ENCODE data around the gene SLC12A8.
A peak's percentile ranks its signal among the peaks of the same experiment; 100 is the strongest.

SLC12A8 gene

DNA sequence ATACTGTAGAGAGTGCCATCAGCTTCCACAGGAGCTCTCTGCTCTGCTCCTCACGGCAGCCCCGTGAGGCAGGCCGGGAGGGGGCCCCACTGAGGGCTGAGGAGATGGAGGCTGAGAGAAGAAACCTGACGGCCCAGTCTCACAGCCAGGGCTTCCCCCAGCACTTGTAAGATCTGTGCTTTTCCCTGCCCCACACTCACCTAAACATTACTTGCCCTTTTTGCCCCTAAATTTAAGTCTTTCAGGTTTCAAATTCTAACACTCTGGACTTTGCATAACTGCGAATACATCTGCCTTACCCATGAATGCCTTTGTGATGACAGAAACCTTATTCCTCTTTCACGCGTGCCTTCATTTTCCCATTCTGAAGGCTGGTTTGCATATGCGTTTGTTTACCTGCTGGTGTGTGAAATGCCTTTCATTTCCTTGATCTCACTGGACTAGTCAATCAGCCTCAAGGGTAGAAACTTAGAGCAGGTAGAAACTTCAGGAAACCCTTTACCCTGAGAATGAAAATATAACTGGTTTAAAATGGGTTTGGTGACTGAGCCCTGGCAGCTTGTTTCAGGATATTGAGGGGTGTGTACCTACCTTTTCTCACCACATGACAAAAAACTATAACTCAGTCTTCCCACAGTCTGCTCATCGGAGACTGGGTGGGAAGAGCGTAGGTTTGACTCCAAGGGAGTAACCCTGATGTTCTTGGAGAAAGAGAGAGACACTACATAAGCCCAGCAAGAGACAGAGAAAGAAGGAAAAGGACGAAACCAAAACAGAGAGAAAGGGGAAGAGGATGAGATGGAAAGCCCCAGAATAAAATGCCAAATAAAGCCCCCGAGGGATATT is 20.1 kb downstream of the SLC12A8 start:
- Histone ChIP-seq H2BK5ac (ENCODE audit: low read depth, low read length, poor library complexity, severe bottlenecking) (no peak overlapping the region), H3K4me3 (ENCODE audit: insufficient read depth in 1 of 2, low read depth in 1 of 2, low read length in 2 of 2) (no peak overlapping the region), H3K79me1 (replicated peaks; ENCODE audit: low read length, poor library complexity, severe bottlenecking) (peaks cover 3% of the 10 kb centered on the region), H2BK12ac (ENCODE audit: low read length in 2 of 2) (no peak overlapping the region), H2BK15ac (ENCODE audit: low read depth, poor library complexity, severe bottlenecking) (no peak overlapping the region), H3K14ac (ENCODE audit: low read length in 2 of 2) (no peak overlapping the region), H3K18ac (ENCODE audit: low read depth in 1 of 2, low read length in 2 of 2) (no peak overlapping the region), H4K91ac (ENCODE audit: low read length) (no peak overlapping the region), H3K36me3 (ENCODE audit: control insufficient read depth in 1 of 2, insufficient read depth in 2 of 2, low read depth in 1 of 2, low read length in 2 of 2) (peaks cover 0 to 21% of the 10 kb centered on the region in 2 experiments), H4K8ac (ENCODE audit: low read length) (no peak overlapping the region), H3K23ac (ENCODE audit: low read length in 2 of 2) (no peak overlapping the region), H3K4me2 (ENCODE audit: low read length, poor library complexity, severe bottlenecking) (no peak overlapping the region), H2AK5ac (ENCODE audit: low read length, severe bottlenecking) (no peak overlapping the region), H3K27ac (ENCODE audit: low read length, poor library complexity, severe bottlenecking) (no peak overlapping the region), H3K27me3 (ENCODE audit: control insufficient read depth in 1 of 2, insufficient read depth in 1 of 2, low read length in 2 of 2) (no peaks in the 10 kb centered on the region), H3K4ac (ENCODE audit: low read depth in 1 of 2, low read length in 2 of 2) (no peak overlapping the region), H3K9ac (ENCODE audit: low read length) (no peak overlapping the region), H3K4me1 (ENCODE audit: control insufficient read depth, insufficient read depth, low read depth, low read length) (peaks cover 7% of the 10 kb centered on the region), H2BK120ac (ENCODE audit: low read depth, low read length) (no peak overlapping the region), H3K9me3 (ENCODE audit: control insufficient read depth, low read length) (no peaks in the 10 kb centered on the region), H2AFZ (ENCODE audit: low read depth, low read length) (no peak overlapping the region)
- WGBS, result 69% methylated on average over 12 of the region's 12 CpGs
- DNase-seq, result no peak

DNA sequence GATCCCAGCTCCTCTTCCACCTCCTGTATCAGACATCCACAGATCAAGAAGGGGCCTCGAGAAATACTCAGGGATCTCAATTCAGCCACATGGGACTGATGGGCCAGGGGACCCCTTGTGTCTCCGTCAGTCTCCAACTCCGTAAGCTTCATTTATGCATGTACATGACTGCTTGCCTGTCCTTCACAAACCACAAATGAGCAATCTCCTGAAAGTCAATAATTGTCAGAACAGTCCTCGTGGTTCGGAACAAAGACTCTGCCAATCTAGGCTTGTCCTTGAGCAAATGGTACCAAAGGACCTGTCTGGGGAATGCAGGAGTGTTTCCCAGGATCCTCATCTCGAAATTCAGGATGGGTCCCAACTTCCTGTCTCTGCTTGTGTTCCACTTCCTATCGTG is 20.8 kb downstream of the SLC12A8 start:
- no peak overlapping the region for H3K23ac ChIP-seq (ENCODE audit: low read length in 2 of 2)
- H3K4me1 ChIP-seq (ENCODE audit: control insufficient read depth, insufficient read depth, low read depth, low read length), result peaks cover 7% of the 10 kb centered on the region
- no peak overlapping the region for H3K18ac ChIP-seq (ENCODE audit: low read depth in 1 of 2, low read length in 2 of 2)
- H4K8ac ChIP-seq (ENCODE audit: low read length), result no peak overlapping the region
- no peak overlapping the region for H2BK15ac ChIP-seq (ENCODE audit: low read depth, poor library complexity, severe bottlenecking)
- H3K27me3 ChIP-seq (ENCODE audit: control insufficient read depth in 1 of 2, insufficient read depth in 1 of 2, low read length in 2 of 2), result no peaks in the 10 kb centered on the region
- H3K27ac ChIP-seq (ENCODE audit: low read length, poor library complexity, severe bottlenecking), result no peak overlapping the region
- peaks cover 3% of the 10 kb centered on the region for H3K79me1 ChIP-seq (replicated peaks; ENCODE audit: low read length, poor library complexity, severe bottlenecking)
- H3K14ac ChIP-seq (ENCODE audit: low read length in 2 of 2), result no peak overlapping the region
- no peak overlapping the region for H2BK120ac ChIP-seq (ENCODE audit: low read depth, low read length)
- H3K9ac ChIP-seq (ENCODE audit: low read length), result no peak overlapping the region
- H4K91ac ChIP-seq (ENCODE audit: low read length), result no peak overlapping the region
- no peak overlapping the region for H2AFZ ChIP-seq (ENCODE audit: low read depth, low read length)
- H2BK12ac ChIP-seq (ENCODE audit: low read length in 2 of 2), result no peak overlapping the region
- H3K4me2 ChIP-seq (ENCODE audit: low read length, poor library complexity, severe bottlenecking), result no peak overlapping the region
- no peak overlapping the region for H3K4ac ChIP-seq (ENCODE audit: low read depth in 1 of 2, low read length in 2 of 2)
- H2AK5ac ChIP-seq (ENCODE audit: low read length, severe bottlenecking), result no peak overlapping the region
- H3K9me3 ChIP-seq (ENCODE audit: control insufficient read depth, low read length), result no peaks in the 10 kb centered on the region
- H3K4me3 ChIP-seq (ENCODE audit: insufficient read depth in 1 of 2, low read depth in 1 of 2, low read length in 2 of 2), result no peak overlapping the region
- no peak for DNase-seq
- 91% methylated on average over 7 of the region's 7 CpGs for WGBS
- peaks cover 0 to 28% of the 10 kb centered on the region in 2 experiments for H3K36me3 ChIP-seq (ENCODE audit: control insufficient read depth in 1 of 2, insufficient read depth in 2 of 2, low read depth in 1 of 2, low read length in 2 of 2)
- H2BK5ac ChIP-seq (ENCODE audit: low read depth, low read length, poor library complexity, severe bottlenecking), result no peak overlapping the region

DNA sequence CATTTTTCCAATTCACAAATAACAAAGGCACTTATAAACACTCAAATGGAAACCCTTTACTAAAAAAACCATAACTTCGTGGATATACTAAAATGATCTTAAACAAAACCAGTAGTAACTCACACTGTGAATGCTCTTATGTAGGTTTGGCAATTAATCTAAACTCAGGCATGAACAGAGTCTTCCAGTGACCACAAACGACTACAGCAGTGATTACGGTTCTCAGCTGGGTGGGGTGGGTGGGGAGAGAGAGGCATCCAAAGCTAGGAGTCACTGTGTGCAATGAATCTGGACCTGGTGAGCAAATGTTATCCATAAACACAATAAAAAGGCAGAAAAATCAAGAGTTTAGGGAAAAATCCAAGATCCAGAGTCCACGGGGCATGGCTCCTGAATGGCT is 21.3 kb downstream of the SLC12A8 start:
- no peak overlapping the region for H2BK120ac ChIP-seq (ENCODE audit: low read depth, low read length)
- 73% methylated on average over 3 of the region's 4 CpGs for WGBS
- H3K9ac ChIP-seq (ENCODE audit: low read length), result no peak overlapping the region
- peaks cover 3% of the 10 kb centered on the region for H3K79me1 ChIP-seq (replicated peaks; ENCODE audit: low read length, poor library complexity, severe bottlenecking)
- H3K14ac ChIP-seq (ENCODE audit: low read length in 2 of 2), result no peak overlapping the region
- H2AFZ ChIP-seq (ENCODE audit: low read depth, low read length), result no peak overlapping the region
- H3K4me1 ChIP-seq (ENCODE audit: control insufficient read depth, insufficient read depth, low read depth, low read length), result peaks cover 7% of the 10 kb centered on the region
- no peak overlapping the region for H3K27ac ChIP-seq (ENCODE audit: low read length, poor library complexity, severe bottlenecking)
- H3K18ac ChIP-seq (ENCODE audit: low read depth in 1 of 2, low read length in 2 of 2), result no peak overlapping the region
- H3K27me3 ChIP-seq (ENCODE audit: control insufficient read depth in 1 of 2, insufficient read depth in 1 of 2, low read length in 2 of 2), result no peaks in the 10 kb centered on the region
- H3K9me3 ChIP-seq (ENCODE audit: control insufficient read depth, low read length), result no peaks in the 10 kb centered on the region
- H3K4ac ChIP-seq (ENCODE audit: low read depth in 1 of 2, low read length in 2 of 2), result no peak overlapping the region
- no peak overlapping the region for H4K8ac ChIP-seq (ENCODE audit: low read length)
- H2AK5ac ChIP-seq (ENCODE audit: low read length, severe bottlenecking), result no peak overlapping the region
- H2BK5ac ChIP-seq (ENCODE audit: low read depth, low read length, poor library complexity, severe bottlenecking), result no peak overlapping the region
- no peak overlapping the region for H2BK12ac ChIP-seq (ENCODE audit: low read length in 2 of 2)
- peak; percentile 22 for DNase-seq
- H3K23ac ChIP-seq (ENCODE audit: low read length in 2 of 2), result no peak overlapping the region
- H3K36me3 ChIP-seq (ENCODE audit: control insufficient read depth in 1 of 2, insufficient read depth in 2 of 2, low read depth in 1 of 2, low read length in 2 of 2), result peaks cover 0 to 29% of the 10 kb centered on the region in 2 experiments
- H3K4me2 ChIP-seq (ENCODE audit: low read length, poor library complexity, severe bottlenecking), result no peak overlapping the region
- no peak overlapping the region for H3K4me3 ChIP-seq (ENCODE audit: insufficient read depth in 1 of 2, low read depth in 1 of 2, low read length in 2 of 2)
- no peak overlapping the region for H2BK15ac ChIP-seq (ENCODE audit: low read depth, poor library complexity, severe bottlenecking)
- no peak overlapping the region for H4K91ac ChIP-seq (ENCODE audit: low read length)

DNA sequence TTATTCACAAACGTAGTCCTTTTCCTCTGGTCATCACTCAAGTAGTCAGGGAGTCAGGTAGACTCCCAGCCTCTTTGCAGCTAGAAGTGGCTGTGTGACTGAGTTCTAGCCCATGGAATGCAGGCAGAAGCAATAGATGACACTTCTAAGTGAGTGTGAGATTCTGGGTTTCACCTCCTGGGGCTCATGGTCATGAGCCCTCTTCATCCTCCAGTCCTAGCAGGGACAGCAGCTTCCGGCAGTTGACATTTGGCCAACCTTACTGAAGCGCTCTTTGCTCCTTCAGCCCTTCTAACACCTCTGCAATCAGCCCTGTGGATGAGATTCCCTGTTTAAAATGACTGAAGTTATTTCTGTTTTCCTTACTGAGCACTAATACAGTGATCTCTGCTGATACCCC is 21.8 kb downstream of the SLC12A8 start:
- Histone ChIP-seq H2AFZ (ENCODE audit: low read depth, low read length) (no peak overlapping the region), H2BK5ac (ENCODE audit: low read depth, low read length, poor library complexity, severe bottlenecking) (no peak overlapping the region), H2BK120ac (ENCODE audit: low read depth, low read length) (no peak overlapping the region), H3K36me3 (ENCODE audit: control insufficient read depth in 1 of 2, insufficient read depth in 2 of 2, low read depth in 1 of 2, low read length in 2 of 2) (peaks cover 0 to 29% of the 10 kb centered on the region in 2 experiments), H2AK5ac (ENCODE audit: low read length, severe bottlenecking) (no peak overlapping the region), H3K79me1 (replicated peaks; ENCODE audit: low read length, poor library complexity, severe bottlenecking) (peaks cover 3% of the 10 kb centered on the region), H3K14ac (ENCODE audit: low read length in 2 of 2) (no peak overlapping the region), H3K4me1 (ENCODE audit: control insufficient read depth, insufficient read depth, low read depth, low read length) (peaks cover 8% of the 10 kb centered on the region), H3K4ac (ENCODE audit: low read depth in 1 of 2, low read length in 2 of 2) (no peak overlapping the region), H3K27ac (ENCODE audit: low read length, poor library complexity, severe bottlenecking) (no peak overlapping the region), H4K8ac (ENCODE audit: low read length) (no peak overlapping the region), H2BK12ac (ENCODE audit: low read length in 2 of 2) (peak overlapping the region in 1 of 2 experiments; percentile 33), H3K9me3 (ENCODE audit: control insufficient read depth, low read length) (no peaks in the 10 kb centered on the region), H3K9ac (ENCODE audit: low read length) (no peak overlapping the region), H4K91ac (ENCODE audit: low read length) (no peak overlapping the region), H3K4me3 (ENCODE audit: insufficient read depth in 1 of 2, low read depth in 1 of 2, low read length in 2 of 2) (no peak overlapping the region), H3K4me2 (ENCODE audit: low read length, poor library complexity, severe bottlenecking) (no peak overlapping the region), H3K23ac (ENCODE audit: low read length in 2 of 2) (no peak overlapping the region), H2BK15ac (ENCODE audit: low read depth, poor library complexity, severe bottlenecking) (no peak overlapping the region), H3K27me3 (ENCODE audit: control insufficient read depth in 1 of 2, insufficient read depth in 1 of 2, low read length in 2 of 2) (no peaks in the 10 kb centered on the region), H3K18ac (ENCODE audit: low read depth in 1 of 2, low read length in 2 of 2) (no peak overlapping the region)
- WGBS, result 60% methylated on average over 3 of the region's 3 CpGs
- no peak for DNase-seq

Data from mesenchymal stem cell (in vitro differentiated cells and primary cell).